ENCODE measurements around the gene PTRH2.

DNA sequence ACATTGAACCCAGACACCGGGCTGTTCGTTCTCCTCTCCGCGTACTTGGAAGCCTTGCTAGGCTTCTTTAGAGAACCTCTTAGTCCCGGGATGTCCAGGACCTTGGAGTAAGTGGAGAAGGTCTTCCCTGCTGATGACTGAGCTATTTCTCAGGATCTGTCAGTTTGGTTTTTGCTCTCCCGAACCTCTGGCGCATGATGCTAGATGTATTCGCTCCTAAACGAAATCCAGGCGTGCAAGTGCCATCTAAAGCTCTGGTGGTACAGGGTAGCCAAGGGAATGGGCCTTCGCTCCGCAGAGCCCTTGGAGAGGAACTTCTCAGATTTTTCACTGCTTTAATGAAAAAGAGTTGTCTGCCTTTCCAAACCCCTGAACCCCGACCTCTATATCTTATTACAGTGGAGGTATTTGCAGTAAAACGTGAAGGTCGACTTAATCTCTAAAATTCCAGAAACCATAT is 771 bp upstream of the PTRH2 start:
- TF ChIP-seq, protein P1, sequence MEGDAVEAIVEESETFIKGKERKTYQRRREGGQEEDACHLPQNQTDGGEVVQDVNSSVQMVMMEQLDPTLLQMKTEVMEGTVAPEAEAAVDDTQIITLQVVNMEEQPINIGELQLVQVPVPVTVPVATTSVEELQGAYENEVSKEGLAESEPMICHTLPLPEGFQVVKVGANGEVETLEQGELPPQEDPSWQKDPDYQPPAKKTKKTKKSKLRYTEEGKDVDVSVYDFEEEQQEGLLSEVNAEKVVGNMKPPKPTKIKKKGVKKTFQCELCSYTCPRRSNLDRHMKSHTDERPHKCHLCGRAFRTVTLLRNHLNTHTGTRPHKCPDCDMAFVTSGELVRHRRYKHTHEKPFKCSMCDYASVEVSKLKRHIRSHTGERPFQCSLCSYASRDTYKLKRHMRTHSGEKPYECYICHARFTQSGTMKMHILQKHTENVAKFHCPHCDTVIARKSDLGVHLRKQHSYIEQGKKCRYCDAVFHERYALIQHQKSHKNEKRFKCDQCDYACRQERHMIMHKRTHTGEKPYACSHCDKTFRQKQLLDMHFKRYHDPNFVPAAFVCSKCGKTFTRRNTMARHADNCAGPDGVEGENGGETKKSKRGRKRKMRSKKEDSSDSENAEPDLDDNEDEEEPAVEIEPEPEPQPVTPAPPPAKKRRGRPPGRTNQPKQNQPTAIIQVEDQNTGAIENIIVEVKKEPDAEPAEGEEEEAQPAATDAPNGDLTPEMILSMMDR (IDR thresholded peaks at IDR 0.05; ENCODE audit: low read depth, low read length, poor library complexity, severe bottlenecking): no peak
- no peak for TF ChIP-seq EZH2phosphoT487 (IDR thresholded peaks at IDR 0.05; ENCODE audit: borderline replicate concordance, low read length)

Measured in DOHH2 (cell line).